Panc1 (cell line): ENCODE data around the gene EFCAB10. TPM values are rescaled to one million over a fixed set of nuclear protein-coding genes. Genes with fewer than 3 reads are reported as not detected.

Experiments used
- ATAC-seq: fragments of 200-7000 bp; cut with Tn5 transposase; 2 replicates; pipeline ENCODE4 v1.9.1; 2020; ENCODE audit warnings: mild to moderate bottlenecking, moderate library complexity
- BruUV-seq: library from RNA; stranded (reverse); fragments of 400-500 nt; replicated peaks from 2 replicates; lab custom pipeline; 2021; lab: Mats Ljungman, UMichigan
- CTCF ChIA-PET: fragments of 300-600 bp; sonication (Branson Sonifier 250); formaldehyde crosslinking; loops from one replicate; lab custom pipeline; 2022; ENCODE audit warnings: antibody characterized with exemption; lab: Charles Lee
- POLR2A ChIA-PET: fragments of 300-600 bp; sonication (Branson Sonifier 250); formaldehyde crosslinking; loops from one replicate; lab custom pipeline; 2022; ENCODE audit warnings: antibody characterized with exemption; lab: Charles Lee
- DNase-seq: peaks from one replicate; pipeline ENCODE4 v3.0.0-alpha.2; 2010; ENCODE audit warnings: low read depth, low spot score
- H3K27ac ChIP-seq: 2 replicates; pipeline ENCODE4 v1.5.1; 2011; ENCODE audit warnings: mild to moderate bottlenecking, low read length, inconsistent platforms
- H3K27me3 ChIP-seq: fragments of 200-500 bp; sonication (Bioruptor generic); 2 replicates; pipeline ENCODE4 v1.6.0; 2014; ENCODE audit warnings: low read length, inconsistent platforms; ENCODE audit not compliant: control insufficient read depth, insufficient read depth
- H3K36me3 ChIP-seq: fragments of 200-500 bp; sonication (Bioruptor generic); 2 replicates; pipeline ENCODE4 v1.5.1; 2014; ENCODE audit warnings: inconsistent platforms, mild to moderate bottlenecking, low read length, moderate library complexity; ENCODE audit not compliant: control insufficient read depth, insufficient read depth
- H3K4me1 ChIP-seq: 2 replicates; pipeline ENCODE4 v1.5.1; 2011; ENCODE audit warnings: inconsistent platforms, mild to moderate bottlenecking, low read length, moderate library complexity; ENCODE audit not compliant: control insufficient read depth, insufficient read depth
- H3K4me3 ChIP-seq, 2 experiments: 2 replicates each; pipeline ENCODE4 v1.5.1; 2011 to 2012; ENCODE audit warnings: low read depth in 2 of 2, low read length in 2 of 2, mild to moderate bottlenecking in 2 of 2, inconsistent platforms in 1 of 2, moderate library complexity in 1 of 2
- H3K9me3 ChIP-seq: fragments of 200-500 bp; sonication (Bioruptor generic); 2 replicates; pipeline ENCODE4 v1.5.1; 2014; ENCODE audit warnings: low read depth, mild to moderate bottlenecking, inconsistent platforms, low read length, moderate library complexity; ENCODE audit not compliant: control insufficient read depth, insufficient read depth
- CTCF ChIP-seq: fragments of 450-650 bp; IDR thresholded peaks from 2 replicates; pipeline ENCODE4 v1.5.1; 2017; ENCODE audit warnings: mild to moderate bottlenecking
- POLR2AphosphoS5 ChIP-seq: IDR thresholded peaks from 2 replicates; pipeline ENCODE4 v1.6.1; 2012; ENCODE audit warnings: mild to moderate bottlenecking, low read depth, low read length, moderate library complexity
- REST ChIP-seq, 2 experiments: IDR thresholded peaks; 2 replicates each; pipeline ENCODE4 v1.6.1; 2011 to 2012; ENCODE audit warnings: low read depth in 2 of 2, control low read depth in 1 of 2, low read length in 1 of 2, mild to moderate bottlenecking in 1 of 2, moderate library complexity in 1 of 2; ENCODE audit not compliant: insufficient read depth in 1 of 2
- SIN3A ChIP-seq: IDR thresholded peaks from 2 replicates; pipeline ENCODE4 v1.6.1; 2012; ENCODE audit warnings: low read depth, mild to moderate bottlenecking, low read length, moderate library complexity, borderline replicate concordance; ENCODE audit not compliant: insufficient read depth
- TCF7L2 ChIP-seq: IDR thresholded peaks from 2 replicates; pipeline ENCODE4 v1.6.1; 2011; ENCODE audit warnings: mild to moderate bottlenecking, low read depth, low read length, inconsistent platforms
- in situ Hi-C: cut with HindIII; loops from 2 replicates; pipeline ENCODE4 v1.10.0; 2016; ENCODE audit warnings: low sequenced_read_pairs, low pct_unique_long_range_greater_than_20kb
- intact Hi-C: fragments of 100-400 bp; cut with micrococcal nuclease; formaldehyde crosslinking; loops from one replicate; pipeline ENCODE4 v1.10.0; 2022; ENCODE audit not compliant: unreplicated experiment
- total RNA-seq: library from RNA; stranded (reverse); gene quantifications from one replicate; pipeline ENCODE4 v1.2.1, GENCODE V29; 2021; ENCODE audit not compliant: unreplicated experiment

The EFCAB10 gene
- total RNA-seq, 1 experiment from 2014 or later, result not detected

DNA sequence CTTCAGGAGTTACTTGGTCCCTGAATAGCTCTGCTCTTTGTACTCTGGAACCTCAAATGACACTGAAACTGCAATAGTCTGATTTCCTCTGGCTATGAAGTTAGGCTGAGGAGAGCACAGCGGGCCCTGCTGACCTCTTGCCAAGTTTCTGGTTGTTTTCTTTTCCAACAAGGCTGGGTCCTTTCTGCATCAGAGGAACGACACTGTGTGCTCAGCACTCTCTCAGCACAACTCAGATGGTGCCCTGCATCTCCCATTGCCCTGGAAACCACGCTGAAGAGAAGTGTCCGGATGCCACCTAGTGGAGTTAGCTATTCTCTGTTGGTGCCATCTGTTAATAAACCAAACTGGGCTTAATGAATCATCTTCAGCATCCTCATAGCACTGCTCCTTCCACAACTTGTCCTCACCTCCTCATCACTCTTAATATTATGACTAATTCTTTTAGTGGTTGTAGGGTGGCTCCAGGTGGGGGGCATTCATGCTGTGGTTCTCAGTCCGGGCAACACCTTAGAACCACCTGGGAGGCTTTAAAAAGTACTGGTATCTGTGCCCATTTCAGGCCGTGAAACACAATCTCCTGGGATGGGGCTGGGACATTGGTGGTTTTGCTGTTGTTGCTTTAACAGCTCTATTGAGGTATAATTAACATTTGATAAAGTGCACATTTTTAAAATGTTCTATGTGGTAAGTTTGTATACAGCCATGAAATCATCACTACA lies 8.2 kb upstream of the EFCAB10 start:
- peak; percentile 94 for ATAC-seq
- H3K4me1 ChIP-seq, result no peaks in the 10 kb centered on the region
- intact Hi-C loops (no loop called here), in situ Hi-C loops (no loop called here)
- H3K4me3 ChIP-seq, result no peak overlapping the region
- BruUV-seq, result no TSS peak
- peak; percentile 76 for DNase-seq
- CTCF ChIA-PET, result interaction anchor here (0.5 to 1.0 kb wide), 4 partner anchors 18 to 188 kb away, joined by 3 to 4 read pairs (median 4); no protein-coding TSS in a partner anchor
- no peaks in the 10 kb centered on the region for H3K9me3 ChIP-seq
- H3K36me3 ChIP-seq, result no peaks in the 10 kb centered on the region
- H3K27me3 ChIP-seq, result no peaks in the 10 kb centered on the region
- no peak overlapping the region for H3K27ac ChIP-seq
- POLR2A ChIA-PET, result interaction anchor here (0.8 kb wide), 1 partner anchor 57 kb away, joined by 16 read pairs; no protein-coding TSS in a partner anchor
- TF ChIP-seq CTCF (peak; percentile 87), POLR2AphosphoS5 (no peak)

- H3K27ac ChIP-seq, result no peak overlapping the region
- intact Hi-C loops (no loop called here), in situ Hi-C loops (no loop called here)
- no peaks in the 10 kb centered on the region for H3K9me3 ChIP-seq
- H3K36me3 ChIP-seq, result no peaks in the 10 kb centered on the region
- ATAC-seq, result no peak
- H3K4me1 ChIP-seq, result no peaks in the 10 kb centered on the region
- ChIA-PET POLR2A (interaction anchor here (0.6 to 0.7 kb wide), 2 partner anchors 20 to 23 kb away, joined by 3 to 9 read pairs; no protein-coding TSS in a partner anchor), CTCF (no interaction called here)
- no peak for DNase-seq
- no peaks in the 10 kb centered on the region for H3K27me3 ChIP-seq
- H3K4me3 ChIP-seq, result no peak overlapping the region
- no TSS peak for BruUV-seq
- TF ChIP-seq SIN3A (no peak), REST (IDR thresholded peaks at IDR 0.05; ENCODE audit: insufficient read depth in 1 of 2, low read depth in 2 of 2, low read length in 1 of 2) (no peak), POLR2AphosphoS5 (no peak), TCF7L2 (no peak), CTCF (no peak)
These were observed 6.8 kb upstream of the EFCAB10 start for GRCh38 chr7:105587909-105588635.
